ENCODE measurements around the gene STAG1.

DNA sequence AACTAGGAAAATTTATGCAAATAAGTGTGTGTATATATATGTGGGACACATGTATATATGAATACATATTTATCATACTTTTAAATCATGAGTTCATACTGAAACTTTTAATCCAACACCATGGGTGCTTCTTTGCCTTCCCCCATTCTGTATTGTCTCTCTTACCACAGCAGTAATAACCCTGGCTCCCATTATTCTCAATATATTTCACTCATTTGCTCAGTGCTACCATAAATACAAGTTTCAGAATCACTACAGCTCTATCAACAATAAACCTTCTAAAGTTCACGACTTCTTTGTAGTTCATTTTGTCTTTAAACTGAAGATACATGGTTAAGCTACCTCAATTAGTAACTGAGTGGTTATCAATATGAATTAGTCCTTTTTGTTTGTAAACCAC is 419.9 kb downstream of the STAG1 start:
- no peak for TF ChIP-seq JUNB (IDR thresholded peaks at IDR 0.05)
- TF ChIP-seq, protein P1, sequence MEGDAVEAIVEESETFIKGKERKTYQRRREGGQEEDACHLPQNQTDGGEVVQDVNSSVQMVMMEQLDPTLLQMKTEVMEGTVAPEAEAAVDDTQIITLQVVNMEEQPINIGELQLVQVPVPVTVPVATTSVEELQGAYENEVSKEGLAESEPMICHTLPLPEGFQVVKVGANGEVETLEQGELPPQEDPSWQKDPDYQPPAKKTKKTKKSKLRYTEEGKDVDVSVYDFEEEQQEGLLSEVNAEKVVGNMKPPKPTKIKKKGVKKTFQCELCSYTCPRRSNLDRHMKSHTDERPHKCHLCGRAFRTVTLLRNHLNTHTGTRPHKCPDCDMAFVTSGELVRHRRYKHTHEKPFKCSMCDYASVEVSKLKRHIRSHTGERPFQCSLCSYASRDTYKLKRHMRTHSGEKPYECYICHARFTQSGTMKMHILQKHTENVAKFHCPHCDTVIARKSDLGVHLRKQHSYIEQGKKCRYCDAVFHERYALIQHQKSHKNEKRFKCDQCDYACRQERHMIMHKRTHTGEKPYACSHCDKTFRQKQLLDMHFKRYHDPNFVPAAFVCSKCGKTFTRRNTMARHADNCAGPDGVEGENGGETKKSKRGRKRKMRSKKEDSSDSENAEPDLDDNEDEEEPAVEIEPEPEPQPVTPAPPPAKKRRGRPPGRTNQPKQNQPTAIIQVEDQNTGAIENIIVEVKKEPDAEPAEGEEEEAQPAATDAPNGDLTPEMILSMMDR (IDR thresholded peaks at IDR 0.05): no peak
